Measurements from ENCODE around the gene CERK.
"Not testable (repeated sequence)": the region's sequence is repeated elsewhere in the genome, so short reads cannot be mapped to it uniquely, and the experiment has no call there.

CERK gene

GRCh38 chr22:46737976-46738646 is at the start of gene CERK:
Gene CERK, minus strand, starts transcription at chr22:46738252. Its CDS starts 104 bp downstream, at chr22:46738148.
- peak; percentile 51 for DNase-seq

DNA sequence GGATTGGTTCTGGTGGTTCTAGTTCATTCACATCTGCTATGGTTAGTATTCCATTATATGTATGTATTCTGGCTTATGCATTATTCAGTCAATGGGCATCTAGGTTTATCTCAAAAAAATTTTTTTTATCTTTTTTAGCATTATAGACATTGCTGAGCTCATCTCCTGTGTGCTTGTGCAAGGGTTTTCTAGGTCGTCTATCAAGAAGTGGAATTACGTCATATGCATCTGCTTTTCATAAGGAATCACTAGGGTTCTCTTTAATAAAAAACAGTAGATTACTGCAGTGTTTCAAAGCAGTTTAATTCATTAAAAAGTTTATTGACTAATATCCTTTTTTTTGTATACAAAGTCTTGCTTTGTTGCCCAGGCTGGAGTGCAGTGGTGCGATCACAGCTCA is 45.7 kb upstream of the CERK start:
- DNase-seq: no peak

DNA sequence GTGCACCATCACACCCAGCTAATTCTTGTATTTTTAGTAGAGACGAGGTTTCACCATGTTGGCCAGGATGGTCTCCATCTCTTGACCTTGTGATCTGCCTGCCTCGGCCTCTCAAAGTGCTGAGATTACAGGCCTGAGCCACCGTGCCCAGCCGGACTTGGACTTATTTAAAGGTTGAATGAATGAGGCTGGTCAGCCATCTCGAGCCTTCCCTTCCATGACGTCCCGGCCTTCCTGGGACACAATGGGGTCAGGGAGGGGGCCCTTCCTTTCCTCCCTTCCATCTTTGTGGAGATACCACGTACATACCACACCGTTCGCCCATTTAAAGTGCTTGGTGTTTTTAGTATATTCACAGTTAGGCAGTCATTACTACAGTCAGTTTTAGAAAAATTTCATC is 44.1 kb upstream of the CERK start:
- DNase-seq: not testable (repeated sequence)

DNA sequence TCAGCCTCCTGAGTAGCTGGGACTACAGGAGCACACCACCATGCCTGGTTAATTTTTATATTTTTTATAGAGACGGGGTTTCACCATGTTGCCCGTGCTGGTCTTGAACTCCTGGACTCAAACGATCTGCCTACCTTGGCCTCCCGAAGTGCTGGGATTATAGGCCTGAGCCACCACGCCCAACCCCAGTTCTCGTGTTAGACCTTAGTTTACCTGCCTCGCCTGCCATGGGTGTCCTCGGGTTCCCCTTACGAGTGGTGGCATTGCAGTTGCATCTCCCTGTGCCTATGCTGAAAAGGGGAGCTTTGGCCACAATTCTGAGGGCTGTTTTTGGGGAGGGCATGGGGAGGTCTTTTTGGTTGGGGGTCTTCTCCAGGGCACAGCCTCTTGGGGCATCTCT is 43.2 kb upstream of the CERK start:
- DNase-seq: no peak

GRCh38 chr22:46780453-46780852 is 42.4 kb upstream of the CERK start:
- no peak for DNase-seq

DNA sequence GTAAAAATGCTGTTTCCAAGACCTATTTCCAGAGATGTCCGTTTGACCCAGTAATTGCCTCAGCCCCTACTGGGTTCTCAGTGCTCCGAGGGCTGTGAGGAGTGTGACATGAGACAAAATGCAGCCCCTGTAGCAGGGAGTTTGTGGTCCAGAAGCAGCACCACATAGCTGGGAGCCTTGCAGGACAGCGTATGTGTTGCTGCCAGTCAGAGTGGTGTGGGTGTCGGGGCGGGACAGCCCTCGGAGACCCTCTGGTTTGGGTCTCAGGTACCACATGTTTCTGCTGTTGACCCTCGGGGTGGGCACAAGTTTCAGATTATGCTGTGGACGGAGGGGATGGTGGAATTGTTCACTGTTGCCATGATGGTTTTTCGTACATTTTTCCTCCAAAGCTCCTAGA is 41.6 kb upstream of the CERK start:
- DNase-seq: no peak

DNA sequence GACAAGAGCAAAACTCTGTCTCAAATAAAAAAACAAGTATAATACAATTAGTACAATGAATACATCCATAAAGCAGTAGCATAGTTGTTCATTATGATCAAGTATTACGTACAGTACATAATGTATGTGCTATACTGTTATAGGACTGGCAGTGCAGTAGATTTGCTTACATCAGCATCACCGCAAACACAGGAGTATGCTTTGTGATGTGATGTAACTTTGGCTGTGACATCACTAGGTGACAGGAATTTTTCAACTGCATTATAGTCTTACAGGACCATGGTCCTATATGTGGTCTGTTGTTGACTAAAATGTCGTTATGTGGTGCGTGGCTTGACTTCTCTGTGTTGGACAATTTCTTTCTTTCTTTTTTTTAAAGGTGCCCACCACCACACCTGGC is 41.0 kb upstream of the CERK start:
- DNase-seq: no peak

DNA sequence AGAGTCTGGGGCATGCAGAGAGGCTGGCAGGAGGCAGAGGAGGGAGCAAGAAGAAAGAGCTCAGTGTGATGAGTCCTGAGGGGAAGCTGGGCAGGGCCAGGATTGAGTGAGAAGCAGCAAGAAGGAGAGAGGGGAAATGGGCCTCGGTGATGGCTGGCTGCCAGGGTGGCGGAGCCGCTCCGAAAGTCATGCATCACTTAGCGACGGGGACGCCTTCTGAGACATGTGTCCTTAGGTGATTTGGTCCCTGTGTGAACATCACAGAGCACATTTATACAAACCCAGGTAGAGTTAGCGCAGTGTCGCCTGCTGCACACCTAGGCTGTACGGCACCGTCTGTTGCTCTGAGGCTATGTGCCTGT is 39.5 kb upstream of the CERK start:
- peak; percentile 24 for DNase-seq

DNA sequence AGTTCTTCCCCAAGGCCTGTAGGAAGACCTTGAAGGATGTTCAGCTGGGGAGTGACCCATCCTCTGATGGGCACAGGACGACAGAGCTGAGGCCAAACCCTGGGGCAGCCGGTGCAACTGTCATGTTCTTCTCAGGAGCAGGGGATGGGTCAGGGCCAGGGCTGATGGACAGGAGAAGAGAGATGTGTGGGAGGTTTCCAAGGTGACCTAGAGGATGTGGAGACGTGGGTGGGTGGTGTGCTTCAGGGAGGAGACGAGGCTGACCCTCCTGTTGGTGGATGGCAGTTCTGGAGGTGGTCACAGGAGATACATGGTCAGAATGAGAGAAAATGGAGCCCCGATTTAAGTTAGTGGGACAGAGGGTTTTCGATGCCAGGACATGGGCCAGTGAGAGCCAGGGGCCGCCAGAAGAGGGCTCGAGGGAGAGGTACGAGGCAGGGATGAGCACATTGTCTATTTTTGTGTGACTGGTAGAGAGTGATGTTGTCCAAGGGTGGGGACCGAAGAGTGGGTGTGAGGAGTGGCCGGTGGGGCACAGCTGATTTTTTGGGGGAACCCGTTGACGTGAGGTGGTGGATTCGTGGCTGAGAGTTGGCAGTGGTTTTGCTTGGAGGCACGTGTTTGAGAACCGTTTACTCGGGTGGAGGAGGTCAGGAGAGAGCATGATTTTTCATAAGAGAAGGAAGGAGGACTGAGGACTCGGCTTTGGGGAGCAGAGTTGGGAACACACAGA is 39.0 kb upstream of the CERK start:
- DNase-seq: no peak

- no peak for DNase-seq
Observed at GRCh38 chr22:46775850-46776826, 38.1 kb upstream of the CERK start.

- no peak for DNase-seq
Observed at GRCh38 chr22:46774980-46775849, 37.2 kb upstream of the CERK start.

DNA sequence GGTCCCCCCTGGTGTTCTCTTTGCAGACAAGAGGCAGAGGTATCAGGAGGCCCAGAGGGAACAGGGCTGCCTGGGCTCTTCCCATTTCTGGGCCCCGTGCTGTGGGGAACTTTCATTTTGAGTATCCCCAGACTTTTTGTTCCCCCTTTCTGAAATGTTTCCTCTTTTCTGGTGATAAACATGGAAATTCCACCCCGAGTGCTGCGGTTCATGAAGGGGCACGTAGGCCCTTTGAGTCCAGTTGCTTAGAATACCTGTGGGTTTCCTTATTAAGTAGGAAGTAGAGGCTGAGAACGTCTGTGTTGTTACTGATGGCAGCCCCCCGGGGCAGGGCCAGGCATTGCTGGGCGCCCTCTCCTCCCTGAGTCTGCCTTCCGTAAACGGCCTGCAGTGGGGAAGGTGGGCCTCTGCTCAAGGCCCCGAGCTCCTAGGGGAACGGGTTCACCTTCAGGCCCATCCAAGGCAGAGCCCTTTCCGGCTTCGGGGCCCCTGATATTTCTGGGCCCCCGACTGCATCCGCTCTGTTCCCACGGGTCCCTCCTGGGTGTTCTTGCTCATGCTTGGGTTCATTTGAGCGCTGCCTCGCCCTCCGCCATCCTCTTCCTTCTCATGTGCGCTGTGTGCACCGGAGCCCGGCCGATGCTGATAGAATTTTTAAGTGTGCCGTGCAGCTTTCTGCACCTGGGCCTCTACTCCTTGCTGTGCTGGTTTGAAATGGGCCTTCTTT is 36.4 kb upstream of the CERK start:
- no peak for DNase-seq

DNA sequence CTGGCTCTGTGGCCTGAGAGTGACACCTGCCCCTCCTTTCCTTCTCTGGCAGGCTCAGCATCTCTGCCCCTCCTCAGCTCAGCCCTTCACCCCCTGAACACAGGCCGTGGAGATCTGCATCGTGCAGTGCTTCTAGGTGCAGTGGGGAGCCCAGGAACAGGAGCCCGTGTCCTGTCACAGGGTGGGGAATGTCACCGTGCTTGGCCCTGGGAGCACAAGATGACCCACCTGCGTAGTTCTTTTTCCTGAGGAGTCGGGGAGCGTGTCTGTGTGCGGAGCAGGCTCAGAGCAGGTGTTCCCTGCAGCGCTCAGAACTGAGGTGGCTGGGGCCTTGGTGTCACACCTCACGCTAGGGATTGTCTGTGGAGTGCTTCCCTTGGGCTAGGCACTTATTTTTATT is 35.0 kb upstream of the CERK start:
- DNase-seq: no peak

- DNase-seq: no peak
Observed at GRCh38 chr22:46770726-46771125, 32.7 kb upstream of the CERK start.

DNA sequence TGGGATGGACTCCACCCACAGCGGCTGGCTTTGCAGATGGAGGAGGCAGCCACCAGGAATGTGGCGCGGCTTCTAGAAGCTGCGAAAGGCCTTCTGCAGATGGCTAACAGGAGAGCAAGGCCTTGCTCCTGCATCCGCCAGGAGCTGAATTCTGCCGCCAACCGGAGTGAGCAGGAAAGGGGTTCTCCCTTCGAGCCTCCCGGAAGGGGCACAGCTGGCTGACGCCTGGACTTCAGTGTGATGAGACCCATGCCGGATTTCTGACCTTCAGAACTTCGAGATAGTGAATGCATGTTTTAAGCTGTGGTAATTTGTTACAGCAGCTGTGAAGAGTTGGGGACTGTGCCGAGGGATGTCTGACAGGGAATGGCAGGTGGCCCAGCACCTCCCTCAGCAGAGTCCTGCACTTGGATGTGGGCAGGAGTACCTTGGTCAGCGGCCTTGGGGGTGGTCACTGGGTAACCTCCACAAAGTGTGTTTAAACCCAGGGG is 32.1 kb upstream of the CERK start:
- no peak for DNase-seq

DNA sequence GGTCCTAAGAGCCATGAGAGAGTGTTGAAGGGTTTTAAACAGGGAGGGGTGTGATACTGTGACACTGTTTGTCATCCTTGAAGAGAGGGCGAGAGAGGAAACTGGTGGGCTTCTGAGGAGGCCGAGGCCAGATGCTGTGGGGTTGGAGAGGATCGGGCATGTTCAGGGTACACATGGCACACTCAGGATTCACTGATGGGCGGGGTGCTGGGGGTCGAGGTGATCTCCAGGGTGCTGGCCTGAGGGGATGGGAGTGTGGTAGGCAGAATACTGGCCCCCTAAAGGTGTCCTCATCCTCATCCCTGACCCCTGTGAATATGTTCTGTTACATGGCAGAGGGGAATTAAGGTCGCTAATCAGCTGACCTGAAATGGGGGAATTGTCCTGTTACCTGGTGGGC is 31.7 kb upstream of the CERK start:
- DNase-seq: no peak

GRCh38 chr22:46769191-46769675 is 31.2 kb upstream of the CERK start:
- peak; percentile 40 for DNase-seq

DNA sequence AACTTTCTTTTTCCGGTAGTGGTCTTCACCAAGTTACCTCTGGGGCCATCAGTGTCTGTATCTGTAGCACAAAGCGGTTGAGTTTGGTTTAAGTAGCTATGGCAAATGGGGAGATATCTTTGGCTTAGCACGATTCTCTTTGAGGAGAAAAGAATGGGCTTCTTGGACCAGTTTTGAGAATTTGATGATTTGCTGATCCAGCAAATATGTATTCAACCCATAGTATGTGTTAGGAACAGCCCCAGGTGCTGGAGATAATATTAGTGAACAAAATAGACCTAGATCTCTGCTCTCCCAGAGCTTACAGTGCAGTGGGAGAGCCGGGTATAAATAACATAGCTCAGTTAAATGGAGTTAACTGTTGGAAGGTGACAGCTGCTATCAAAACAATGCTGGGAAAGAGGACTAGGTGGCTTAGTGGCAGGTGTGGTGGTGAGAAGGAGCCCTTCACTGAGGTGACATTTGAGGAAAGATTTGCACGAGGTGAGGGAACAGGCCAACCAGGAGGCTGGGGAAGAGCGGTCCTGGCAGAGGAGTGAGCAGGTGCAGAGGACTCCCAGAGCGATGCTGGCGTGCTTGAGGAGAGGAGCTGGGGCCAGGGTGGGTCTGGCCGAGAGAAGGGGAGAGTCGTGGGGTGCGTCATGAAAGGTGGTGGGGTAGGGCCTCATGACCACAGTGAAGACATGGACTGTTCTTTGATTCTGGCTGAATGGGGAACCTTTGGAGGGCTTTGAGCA is 29.4 kb upstream of the CERK start:
- DNase-seq: no peak

GRCh38 chr22:46766611-46767010 is 28.6 kb upstream of the CERK start:
- no peak for DNase-seq

DNA sequence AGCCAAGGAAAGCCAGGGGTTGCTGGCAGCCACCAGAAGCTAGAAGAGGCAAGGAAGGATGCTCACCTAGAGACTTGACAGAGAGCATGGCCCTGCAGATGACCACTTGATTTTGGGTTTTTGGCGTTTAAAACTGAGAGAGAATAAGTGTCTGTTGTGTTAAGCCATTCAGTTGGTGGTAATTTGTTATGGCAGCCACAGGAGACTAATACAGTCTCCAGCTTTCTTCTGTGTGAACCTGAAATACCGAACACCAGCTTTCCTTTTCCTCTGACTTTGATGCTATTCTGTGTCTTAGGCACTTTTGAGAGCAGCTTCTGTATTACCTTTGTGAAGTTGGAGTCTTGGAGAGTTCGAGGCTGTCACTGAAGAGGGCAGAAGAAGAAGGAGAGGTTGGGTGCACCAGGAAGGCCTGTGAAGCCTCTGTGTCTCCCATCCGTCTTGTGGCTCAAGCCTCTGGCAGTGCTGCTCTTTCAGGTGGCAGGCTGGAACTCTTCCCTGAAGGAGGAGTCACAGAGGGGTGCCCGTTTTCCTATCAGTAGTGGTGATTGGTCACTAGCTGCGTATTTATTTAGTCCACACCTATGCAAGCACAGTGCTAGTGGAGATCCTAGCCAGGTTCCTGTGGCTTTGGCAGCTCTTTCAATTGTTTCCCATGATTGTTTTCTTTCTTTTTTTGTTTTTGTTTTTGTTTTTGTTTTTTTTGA is 26.9 kb upstream of the CERK start:
- DNase-seq: no peak
